H9 (cell line): ENCODE measurements around the gene KIF26B. TPM values are rescaled to one million over a fixed set of nuclear protein-coding genes. Genes with fewer than 3 reads are reported as not detected.

Source experiments
- DNase-seq: peaks from one replicate; pipeline ENCODE4 v3.0.0-alpha.2; 2017
- H2AFZ ChIP-seq: one replicate; pipeline ENCODE4 v1.6.1; 2013; ENCODE audit warnings: mild to moderate bottlenecking, low read length, control low read depth, moderate library complexity
- H2AK5ac ChIP-seq: 2 replicates; pipeline ENCODE4 v1.6.1; 2013; ENCODE audit warnings: low read length, control low read depth, mixed read lengths; ENCODE audit not compliant: insufficient read length
- H2BK120ac ChIP-seq: one replicate; pipeline ENCODE4 v1.6.1; 2013; ENCODE audit warnings: low read depth, mild to moderate bottlenecking, low read length, control low read depth, inconsistent platforms; ENCODE audit not compliant: poor library complexity, severe bottlenecking
- H2BK12ac ChIP-seq: 2 replicates; pipeline ENCODE4 v1.6.1; 2013; ENCODE audit warnings: low read length, control low read depth, mixed read lengths, low read depth; ENCODE audit not compliant: insufficient read length
- H2BK15ac ChIP-seq: 2 replicates; pipeline ENCODE4 v1.6.1; 2013; ENCODE audit warnings: low read depth, low read length, control low read depth
- H2BK20ac ChIP-seq: one replicate; pipeline ENCODE4 v1.6.1; 2013; ENCODE audit warnings: low read depth, mild to moderate bottlenecking, low read length, control low read depth, inconsistent platforms; ENCODE audit not compliant: poor library complexity, severe bottlenecking
- H2BK5ac ChIP-seq: 2 replicates; pipeline ENCODE4 v1.6.1; 2013; ENCODE audit warnings: low read length, control low read depth, mixed read lengths; ENCODE audit not compliant: insufficient read length
- H3K14ac ChIP-seq: 2 replicates; pipeline ENCODE4 v1.6.1; 2013; ENCODE audit warnings: low read length, control low read depth; ENCODE audit not compliant: insufficient read depth
- H3K18ac ChIP-seq: 2 replicates; pipeline ENCODE4 v1.6.1; 2013; ENCODE audit warnings: low read depth, mild to moderate bottlenecking, mixed read lengths, low read length, control low read depth; ENCODE audit not compliant: insufficient read length
- H3K23ac ChIP-seq: 2 replicates; pipeline ENCODE4 v1.6.1; 2013; ENCODE audit warnings: low read length, control low read depth, mixed read lengths, low read depth; ENCODE audit not compliant: insufficient read length
- H3K23me2 ChIP-seq: 2 replicates; pipeline ENCODE4 v1.6.1; 2013; ENCODE audit warnings: low read depth, mild to moderate bottlenecking, mixed read lengths, low read length, control low read depth; ENCODE audit not compliant: insufficient read length, poor library complexity, severe bottlenecking
- H3K27ac ChIP-seq: 2 replicates; pipeline ENCODE4 v1.5.1; 2013; ENCODE audit warnings: low read length, control low read depth, mixed read lengths, low read depth; ENCODE audit not compliant: insufficient read length
- H3K27me3 ChIP-seq: 2 replicates; pipeline ENCODE4 v1.6.1; 2013; ENCODE audit warnings: low read length, control low read depth, inconsistent platforms; ENCODE audit not compliant: insufficient read depth
- H3K4ac ChIP-seq: 2 replicates; pipeline ENCODE4 v1.6.1; 2013; ENCODE audit warnings: low read depth, mild to moderate bottlenecking, control low read depth, inconsistent platforms, low read length, moderate library complexity
- H3K4me1 ChIP-seq: 2 replicates; pipeline ENCODE4 v1.6.1; 2013; ENCODE audit warnings: low read length, control low read depth, inconsistent platforms; ENCODE audit not compliant: insufficient read depth
- H3K4me2 ChIP-seq: 2 replicates; pipeline ENCODE4 v1.6.1; 2013; ENCODE audit warnings: low read length, control low read depth, mixed read lengths; ENCODE audit not compliant: insufficient read length, insufficient read depth
- H3K56ac ChIP-seq: 2 replicates; pipeline ENCODE4 v1.6.1; 2013; ENCODE audit warnings: low read depth, mild to moderate bottlenecking, mixed read lengths, low read length, control low read depth; ENCODE audit not compliant: insufficient read length
- H3K79me1 ChIP-seq: 2 replicates; pipeline ENCODE4 v1.6.1; 2013; ENCODE audit warnings: low read depth, mild to moderate bottlenecking, moderate library complexity, low read length, control low read depth, inconsistent platforms; ENCODE audit not compliant: insufficient read depth, poor library complexity, severe bottlenecking
- H3K79me2 ChIP-seq: 2 replicates; pipeline ENCODE4 v1.6.1; 2013; ENCODE audit warnings: low read length, control low read depth, inconsistent platforms; ENCODE audit not compliant: insufficient read depth
- H3K9ac ChIP-seq: 2 replicates; pipeline ENCODE4 v1.6.1; 2013; ENCODE audit warnings: low read length, control low read depth, mixed read lengths; ENCODE audit not compliant: insufficient read length; ENCODE audit errors: extremely low read depth
- H3K9me3 ChIP-seq: one replicate; pipeline ENCODE4 v1.6.1; 2013; ENCODE audit warnings: low read depth, low read length, inconsistent platforms; ENCODE audit not compliant: control insufficient read depth
- H3T11ph ChIP-seq: one replicate; pipeline ENCODE4 v1.6.1; 2013; ENCODE audit warnings: mild to moderate bottlenecking, low read length, control low read depth, inconsistent platforms
- H4K20me1 ChIP-seq: one replicate; pipeline ENCODE4 v1.6.1; 2013; ENCODE audit not compliant: control insufficient read depth, insufficient read length, insufficient read depth
- H4K5ac ChIP-seq: 2 replicates; pipeline ENCODE4 v1.6.1; 2013; ENCODE audit warnings: low read depth, mild to moderate bottlenecking, mixed read lengths, low read length, control low read depth; ENCODE audit not compliant: insufficient read length
- H4K8ac ChIP-seq: replicated peaks from 2 replicates; pipeline ENCODE4 v1.6.1; 2013; ENCODE audit warnings: low read length, control low read depth, mixed read lengths, low read depth; ENCODE audit not compliant: insufficient read length
- H4K91ac ChIP-seq: 2 replicates; pipeline ENCODE4 v1.6.1; 2013; ENCODE audit warnings: low read depth, mild to moderate bottlenecking, moderate library complexity, mixed read lengths, low read length, control low read depth; ENCODE audit not compliant: insufficient read length
- H3K27ac Mint-ChIP-seq, 3 experiments: 2 replicates in 2 of 3; 3 replicates in 1 of 3; pipeline ENCODE4 v1.8.0; 2020 to 2021; ENCODE audit warnings: mixed read lengths in 3 of 3, mild to moderate bottlenecking in 1 of 3, moderate library complexity in 1 of 3
- H3K27me3 Mint-ChIP-seq: 2 replicates; pipeline ENCODE4 v1.8.0; 2021; ENCODE audit warnings: low read depth, mild to moderate bottlenecking, moderate library complexity, mixed read lengths
- H3K36me3 Mint-ChIP-seq, 3 experiments: 2 replicates in 2 of 3; 3 replicates in 1 of 3; pipeline ENCODE4 v1.8.0; 2020 to 2021; ENCODE audit warnings: low read depth in 3 of 3, mixed read lengths in 3 of 3; ENCODE audit not compliant: insufficient read depth in 1 of 3
- H3K4me1 Mint-ChIP-seq, 2 experiments: 2 replicates each; pipeline ENCODE4 v1.8.0; 2020; ENCODE audit warnings: mixed read lengths in 2 of 2
- H3K4me3 Mint-ChIP-seq, 2 experiments: 2 replicates in 1 of 2; 3 replicates in 1 of 2; pipeline ENCODE4 v1.8.0; 2020 to 2021; ENCODE audit warnings: mild to moderate bottlenecking in 2 of 2, mixed read lengths in 2 of 2, moderate library complexity in 1 of 2
- H3K9me3 Mint-ChIP-seq, 2 experiments: 2 replicates in 1 of 2; 3 replicates in 1 of 2; pipeline ENCODE4 v1.8.0; 2020; ENCODE audit warnings: mild to moderate bottlenecking in 2 of 2, mixed read lengths in 2 of 2, moderate library complexity in 1 of 2
- WGBS: extraction: QIAGEN DNeasy Blood & Tissue Kit; methylation state at CpG from one replicate; pipeline ENCODE4 v1.1.7; 2013; ENCODE audit warnings: missing lambda C conversion rate, low lambda C conversion rate, mixed read lengths; ENCODE audit not compliant: insufficient read length; ENCODE audit errors: extremely low coverage; 5-methylcytosine and 5-hydroxymethylcytosine counted together
- total RNA-seq: library from RNA; stranded (reverse); gene quantifications from 2 replicates; pipeline ENCODE4 v1.2.1, GENCODE V29; 2021
- TF ChIP-seq, protein P1 (sequence below): fragments of 200-600 bp; sonication (generic); conservative IDR thresholded peaks from 3 replicates; pipeline ENCODE4 v1.8.0; 2021; ENCODE audit warnings: antibody characterized with exemption, mild to moderate bottlenecking

KIF26B gene
- total RNA-seq, 1 experiment from 2014 or later: 0.13 TPM

DNA sequence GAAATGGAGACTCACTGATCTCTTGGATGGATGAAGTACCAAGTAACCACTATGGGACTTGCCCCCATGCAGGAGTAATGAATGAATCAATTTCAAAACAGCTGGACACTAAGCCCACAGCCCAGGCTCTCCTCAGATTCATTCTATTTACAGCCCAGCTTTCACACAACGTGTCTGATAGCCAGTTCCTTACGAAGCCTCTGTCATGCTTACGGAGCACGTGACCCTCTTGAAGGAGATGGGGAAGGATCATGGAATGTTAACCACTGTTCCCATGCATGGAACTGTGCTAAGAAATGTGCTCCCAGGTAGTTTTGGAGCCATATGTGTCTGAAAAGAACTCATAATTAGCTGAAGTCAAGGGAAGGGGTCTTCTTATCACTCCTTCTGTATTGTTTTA lies 124.1 kb downstream of the KIF26B start:
- Histone ChIP-seq H3K56ac (no peak overlapping the region), H3K27me3 (no peaks in the 10 kb centered on the region), H2AFZ (no peak overlapping the region), H3K4me2 (no peak overlapping the region), H3K4me1 (no peaks in the 10 kb centered on the region), H4K20me1 (no peaks in the 10 kb centered on the region), H2BK120ac (no peak overlapping the region), H4K8ac (no peak overlapping the region), H3K14ac (no peak overlapping the region), H3K23ac (no peak overlapping the region), H3K9me3 (no peaks in the 10 kb centered on the region), H3K79me2 (no peaks in the 10 kb centered on the region), H3K27ac (no peak overlapping the region), H3K4ac (no peak overlapping the region), H3T11ph (no peak overlapping the region), H2BK20ac (no peak overlapping the region), H2BK12ac (no peak overlapping the region), H2BK5ac (no peak overlapping the region), H4K5ac (no peak overlapping the region), H3K79me1 (no peaks in the 10 kb centered on the region), H3K9ac (no peak overlapping the region), H3K18ac (no peak overlapping the region), H2BK15ac (no peak overlapping the region), H3K23me2 (no peaks in the 10 kb centered on the region), H2AK5ac (no peak overlapping the region), H4K91ac (no peak overlapping the region)
- Mint-ChIP-seq H3K36me3 (peaks cover 0 to 12% (median 6%) of the 10 kb centered on the region in 3 experiments; a peak in 4 of 7 replicates), H3K27me3 (no peaks in the 10 kb centered on the region; the same call in none of the 2 replicates), H3K4me3 (no peak overlapping the region), H3K9me3 (peaks cover 12% of the 10 kb centered on the region in 2 experiments), H3K27ac (no peak overlapping the region), H3K4me1 (peaks cover 11 to 13% of the 10 kb centered on the region in 2 experiments)
- TF ChIP-seq, protein P1, sequence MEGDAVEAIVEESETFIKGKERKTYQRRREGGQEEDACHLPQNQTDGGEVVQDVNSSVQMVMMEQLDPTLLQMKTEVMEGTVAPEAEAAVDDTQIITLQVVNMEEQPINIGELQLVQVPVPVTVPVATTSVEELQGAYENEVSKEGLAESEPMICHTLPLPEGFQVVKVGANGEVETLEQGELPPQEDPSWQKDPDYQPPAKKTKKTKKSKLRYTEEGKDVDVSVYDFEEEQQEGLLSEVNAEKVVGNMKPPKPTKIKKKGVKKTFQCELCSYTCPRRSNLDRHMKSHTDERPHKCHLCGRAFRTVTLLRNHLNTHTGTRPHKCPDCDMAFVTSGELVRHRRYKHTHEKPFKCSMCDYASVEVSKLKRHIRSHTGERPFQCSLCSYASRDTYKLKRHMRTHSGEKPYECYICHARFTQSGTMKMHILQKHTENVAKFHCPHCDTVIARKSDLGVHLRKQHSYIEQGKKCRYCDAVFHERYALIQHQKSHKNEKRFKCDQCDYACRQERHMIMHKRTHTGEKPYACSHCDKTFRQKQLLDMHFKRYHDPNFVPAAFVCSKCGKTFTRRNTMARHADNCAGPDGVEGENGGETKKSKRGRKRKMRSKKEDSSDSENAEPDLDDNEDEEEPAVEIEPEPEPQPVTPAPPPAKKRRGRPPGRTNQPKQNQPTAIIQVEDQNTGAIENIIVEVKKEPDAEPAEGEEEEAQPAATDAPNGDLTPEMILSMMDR: no peak
- WGBS: no CpG with 5 or more reads among the region's 4 CpGs
- DNase-seq: no peak
